ENCODE results near the gene COPS3.

GRCh38 chr17:17256316-17256715 is 24.7 kb downstream of the COPS3 start:
- TF ChIP-seq, protein P1, sequence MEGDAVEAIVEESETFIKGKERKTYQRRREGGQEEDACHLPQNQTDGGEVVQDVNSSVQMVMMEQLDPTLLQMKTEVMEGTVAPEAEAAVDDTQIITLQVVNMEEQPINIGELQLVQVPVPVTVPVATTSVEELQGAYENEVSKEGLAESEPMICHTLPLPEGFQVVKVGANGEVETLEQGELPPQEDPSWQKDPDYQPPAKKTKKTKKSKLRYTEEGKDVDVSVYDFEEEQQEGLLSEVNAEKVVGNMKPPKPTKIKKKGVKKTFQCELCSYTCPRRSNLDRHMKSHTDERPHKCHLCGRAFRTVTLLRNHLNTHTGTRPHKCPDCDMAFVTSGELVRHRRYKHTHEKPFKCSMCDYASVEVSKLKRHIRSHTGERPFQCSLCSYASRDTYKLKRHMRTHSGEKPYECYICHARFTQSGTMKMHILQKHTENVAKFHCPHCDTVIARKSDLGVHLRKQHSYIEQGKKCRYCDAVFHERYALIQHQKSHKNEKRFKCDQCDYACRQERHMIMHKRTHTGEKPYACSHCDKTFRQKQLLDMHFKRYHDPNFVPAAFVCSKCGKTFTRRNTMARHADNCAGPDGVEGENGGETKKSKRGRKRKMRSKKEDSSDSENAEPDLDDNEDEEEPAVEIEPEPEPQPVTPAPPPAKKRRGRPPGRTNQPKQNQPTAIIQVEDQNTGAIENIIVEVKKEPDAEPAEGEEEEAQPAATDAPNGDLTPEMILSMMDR (IDR thresholded peaks at IDR 0.05), result no peak
- no peak for TF ChIP-seq POLR2A (IDR thresholded peaks at IDR 0.05)
